Measurements from ENCODE around the gene STRIP2.
"Not testable (repeated sequence)": the region's sequence is repeated elsewhere in the genome, so short reads cannot be mapped to it uniquely, and the experiment has no call there.

STRIP2 gene

DNA sequence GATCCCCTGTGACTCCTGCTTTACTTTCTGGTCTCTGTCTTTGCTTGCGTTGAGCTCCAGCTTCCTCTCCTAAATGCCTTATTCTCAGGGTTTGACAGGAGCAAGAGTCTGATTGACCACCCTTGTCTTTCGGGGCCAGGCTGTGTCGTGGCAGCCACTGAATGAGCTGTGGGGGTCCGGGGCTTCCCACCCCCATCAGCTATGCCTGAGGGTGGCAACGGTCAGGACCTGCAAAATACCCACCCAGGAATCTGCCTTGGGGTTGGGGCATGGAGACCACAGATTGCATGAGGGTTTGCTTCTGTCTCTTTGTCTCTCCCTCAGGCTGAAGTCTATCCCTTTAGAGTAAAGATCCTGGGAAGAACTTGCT, 88.7 kb downstream of the STRIP2 start:
- H3K4me1 Mint-ChIP-seq = no peaks in the 10 kb centered on the region
- no peaks in the 10 kb centered on the region for H3K36me3 Mint-ChIP-seq (ENCODE audit: low read depth)
- peaks cover 32% of the 10 kb centered on the region for H3K27me3 Mint-ChIP-seq (ENCODE audit: low read depth, poor library complexity)
- H3K27ac Mint-ChIP-seq = no peak overlapping the region
- TF ChIP-seq, protein P1, sequence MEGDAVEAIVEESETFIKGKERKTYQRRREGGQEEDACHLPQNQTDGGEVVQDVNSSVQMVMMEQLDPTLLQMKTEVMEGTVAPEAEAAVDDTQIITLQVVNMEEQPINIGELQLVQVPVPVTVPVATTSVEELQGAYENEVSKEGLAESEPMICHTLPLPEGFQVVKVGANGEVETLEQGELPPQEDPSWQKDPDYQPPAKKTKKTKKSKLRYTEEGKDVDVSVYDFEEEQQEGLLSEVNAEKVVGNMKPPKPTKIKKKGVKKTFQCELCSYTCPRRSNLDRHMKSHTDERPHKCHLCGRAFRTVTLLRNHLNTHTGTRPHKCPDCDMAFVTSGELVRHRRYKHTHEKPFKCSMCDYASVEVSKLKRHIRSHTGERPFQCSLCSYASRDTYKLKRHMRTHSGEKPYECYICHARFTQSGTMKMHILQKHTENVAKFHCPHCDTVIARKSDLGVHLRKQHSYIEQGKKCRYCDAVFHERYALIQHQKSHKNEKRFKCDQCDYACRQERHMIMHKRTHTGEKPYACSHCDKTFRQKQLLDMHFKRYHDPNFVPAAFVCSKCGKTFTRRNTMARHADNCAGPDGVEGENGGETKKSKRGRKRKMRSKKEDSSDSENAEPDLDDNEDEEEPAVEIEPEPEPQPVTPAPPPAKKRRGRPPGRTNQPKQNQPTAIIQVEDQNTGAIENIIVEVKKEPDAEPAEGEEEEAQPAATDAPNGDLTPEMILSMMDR (IDR thresholded peaks at IDR 0.05) = no peak
- DNase-seq = no peak
- no peaks in the 10 kb centered on the region for H3K9me3 Mint-ChIP-seq
- H3K4me3 Mint-ChIP-seq = no peak overlapping the region

DNA sequence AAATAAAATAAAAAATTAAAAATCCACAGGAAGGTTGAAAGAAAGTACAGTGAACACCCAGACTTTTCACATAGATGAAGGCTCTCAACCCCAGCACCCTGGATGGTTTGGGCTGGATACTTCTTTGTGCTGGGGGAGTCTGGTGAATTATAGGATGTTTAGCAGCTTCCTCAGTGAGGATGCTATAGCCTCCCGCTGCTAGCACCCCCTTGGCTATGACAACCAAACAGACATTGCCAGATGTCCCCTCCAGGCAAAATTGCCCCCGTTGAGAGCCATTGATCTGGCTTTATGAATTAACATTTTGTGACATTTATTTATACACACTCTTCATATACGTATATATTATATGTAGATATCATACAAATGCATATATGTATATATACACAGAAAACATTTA, 89.7 kb downstream of the STRIP2 start:
- DNase-seq = no peak
- Mint-ChIP-seq H3K4me1 (no peaks in the 10 kb centered on the region), H3K4me3 (no peak overlapping the region), H3K27me3 (ENCODE audit: low read depth, poor library complexity) (peaks cover 30% of the 10 kb centered on the region), H3K36me3 (ENCODE audit: low read depth) (no peaks in the 10 kb centered on the region), H3K9me3 (no peaks in the 10 kb centered on the region), H3K27ac (no peak overlapping the region)
- TF ChIP-seq, protein P1 (IDR thresholded peaks at IDR 0.05) = no peak

DNA sequence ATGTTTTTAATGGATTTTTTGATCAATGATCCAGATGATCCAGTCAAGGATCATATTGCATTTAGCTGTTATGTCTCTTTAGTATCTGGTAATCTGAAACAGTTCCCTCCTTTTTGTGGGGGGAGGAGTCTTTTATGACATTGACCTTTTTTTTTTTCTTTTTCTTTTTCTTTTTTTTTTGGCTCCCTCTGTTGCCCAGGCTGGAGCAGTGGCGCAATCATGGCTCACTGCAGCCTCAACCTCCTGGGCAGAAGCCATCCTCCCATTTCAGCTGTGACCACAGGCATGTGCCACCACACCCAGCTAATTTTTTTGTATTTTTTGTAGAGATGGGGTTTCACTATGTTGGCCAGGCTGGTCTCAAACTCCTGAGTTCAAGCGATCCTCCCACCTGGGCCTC, 90.2 kb downstream of the STRIP2 start:
- peaks cover 30% of the 10 kb centered on the region for H3K27me3 Mint-ChIP-seq (ENCODE audit: low read depth, poor library complexity)
- DNase-seq; H3K4me3 Mint-ChIP-seq; H3K27ac Mint-ChIP-seq; H3K4me1 Mint-ChIP-seq; H3K9me3 Mint-ChIP-seq; H3K36me3 Mint-ChIP-seq (ENCODE audit: low read depth): not testable (repeated sequence)

DNA sequence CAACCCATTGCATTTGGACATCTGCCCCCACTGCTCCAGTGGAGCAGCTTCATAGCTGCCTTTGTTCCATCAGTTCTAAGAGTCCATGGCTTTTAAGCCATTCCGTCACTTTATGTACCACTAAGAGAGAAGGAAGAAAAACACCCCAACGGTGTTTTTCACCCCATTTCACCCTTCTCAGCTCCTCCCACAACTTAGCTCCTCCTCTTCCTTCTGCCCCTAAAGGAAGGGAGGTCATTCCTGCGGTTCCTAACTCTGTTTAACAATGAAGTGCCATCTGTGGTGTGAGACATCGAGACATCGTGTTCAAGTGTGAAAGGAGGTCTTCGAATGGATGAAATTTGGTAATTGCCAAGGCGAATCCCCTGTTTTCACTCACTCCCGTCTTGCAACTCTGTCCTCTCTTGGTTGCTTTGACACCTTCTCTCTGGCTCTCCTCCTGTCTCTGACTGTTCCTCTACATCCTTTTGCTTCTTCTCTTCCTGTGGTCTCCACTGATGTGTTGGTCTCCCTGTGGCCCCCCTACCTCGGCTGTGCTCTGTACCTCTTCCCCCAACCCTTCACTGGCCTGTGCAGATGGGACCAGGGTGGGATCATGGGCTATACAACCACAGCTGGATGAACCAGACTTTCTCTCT, 91.1 kb downstream of the STRIP2 start:
- TF ChIP-seq, protein P1 (IDR thresholded peaks at IDR 0.05) = no peak
- Mint-ChIP-seq H3K27me3 (ENCODE audit: low read depth, poor library complexity) (peaks cover 30% of the 10 kb centered on the region), H3K4me1 (no peaks in the 10 kb centered on the region), H3K36me3 (ENCODE audit: low read depth) (no peaks in the 10 kb centered on the region), H3K27ac (no peak overlapping the region), H3K4me3 (no peak overlapping the region), H3K9me3 (no peaks in the 10 kb centered on the region)
- DNase-seq = no peak

DNA sequence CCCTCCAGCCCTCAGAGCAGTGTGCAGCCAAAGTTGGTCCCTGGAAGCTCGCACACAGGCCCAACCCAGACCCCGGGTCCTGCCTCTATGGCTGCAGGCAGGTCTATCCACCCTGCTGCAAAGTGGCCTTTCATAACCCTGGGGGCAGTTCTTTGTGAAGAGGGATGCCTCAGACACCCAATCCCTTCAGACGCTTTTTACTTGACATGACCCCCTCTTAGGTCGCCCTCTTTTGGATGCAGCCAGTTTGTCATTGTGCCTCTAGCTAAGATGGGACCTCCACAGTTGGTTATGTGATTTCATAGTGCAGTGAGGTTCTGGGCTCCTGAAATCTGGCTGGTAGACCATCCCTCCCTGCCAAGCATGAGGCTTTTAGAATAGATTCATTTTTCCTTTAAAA, 95.4 kb downstream of the STRIP2 start:
- peaks cover 24% of the 10 kb centered on the region for H3K4me1 Mint-ChIP-seq
- no peak overlapping the region for H3K4me3 Mint-ChIP-seq
- H3K36me3 Mint-ChIP-seq (ENCODE audit: low read depth) = no peaks in the 10 kb centered on the region
- H3K27ac Mint-ChIP-seq = no peak overlapping the region
- H3K9me3 Mint-ChIP-seq = no peaks in the 10 kb centered on the region
- TF ChIP-seq, protein P1 (IDR thresholded peaks at IDR 0.05) = no peak
- H3K27me3 Mint-ChIP-seq (ENCODE audit: low read depth, poor library complexity) = peaks cover 13% of the 10 kb centered on the region
- DNase-seq = no peak

DNA sequence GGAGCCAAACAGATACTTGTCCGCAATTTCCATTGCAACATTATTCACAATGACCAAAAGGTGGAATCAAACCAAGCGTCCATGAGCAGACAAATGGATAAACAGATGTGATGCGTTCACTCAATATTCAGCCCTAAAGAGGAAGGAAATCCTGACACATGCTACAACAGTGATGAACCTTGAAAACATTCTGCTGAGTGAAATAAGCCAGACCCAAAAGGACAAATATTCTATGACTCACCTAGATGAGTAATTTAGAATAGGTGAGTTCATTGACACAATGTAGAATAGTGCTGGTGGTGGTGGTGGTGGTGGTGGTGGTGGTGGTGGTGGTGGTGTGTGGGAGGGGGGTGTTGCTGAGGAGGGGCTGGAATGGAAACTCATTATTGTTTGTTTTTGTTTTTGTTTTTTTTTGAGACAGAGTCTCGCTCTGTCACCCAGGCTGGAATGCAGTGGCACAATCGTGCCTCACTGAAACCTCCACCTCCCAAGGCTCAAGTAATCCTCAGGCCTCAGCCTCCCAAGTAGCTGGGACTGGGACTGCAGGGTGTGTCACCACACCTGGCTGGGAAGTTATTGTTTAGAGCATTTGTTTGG, 96.7 kb downstream of the STRIP2 start:
- H3K36me3 Mint-ChIP-seq (ENCODE audit: low read depth) = no peaks in the 10 kb centered on the region
- H3K27ac Mint-ChIP-seq = no peak overlapping the region
- TF ChIP-seq, protein P1 (IDR thresholded peaks at IDR 0.05) = no peak
- peaks cover 24% of the 10 kb centered on the region for H3K4me1 Mint-ChIP-seq
- no peak for DNase-seq
- H3K4me3 Mint-ChIP-seq = no peak overlapping the region
- no peaks in the 10 kb centered on the region for H3K9me3 Mint-ChIP-seq
- peaks cover 7% of the 10 kb centered on the region for H3K27me3 Mint-ChIP-seq (ENCODE audit: low read depth, poor library complexity)

All from nephron progenitor cell (in vitro differentiated cells).